Vagina (tissue), 2 donors: ENCODE data around the gene CTNNBL1. TPM values are rescaled to one million over a fixed set of nuclear protein-coding genes. Genes with fewer than 3 reads are reported as not detected.

Experiments
- DNase-seq, 2 donors: peaks; one replicate each; pipeline ENCODE4 v3.0.0-alpha.2; 2017; ENCODE audit errors: extremely low spot score in 2 of 2
- H3K27ac ChIP-seq: fragments of 200-600 bp; sonication (generic); one replicate; pipeline ENCODE4 v1.5.1; 2019
- H3K27me3 ChIP-seq: fragments of 200-600 bp; sonication (generic); one replicate; pipeline ENCODE4 v1.5.1; 2019
- H3K36me3 ChIP-seq, 2 donors: fragments of 200-600 bp; sonication (generic); one replicate each; pipeline ENCODE4 v1.5.1; 2017 to 2019
- H3K4me1 ChIP-seq: fragments of 200-600 bp; sonication (generic); one replicate; pipeline ENCODE4 v1.5.1; 2019
- H3K4me3 ChIP-seq, 2 donors: fragments of 200-600 bp; sonication (generic); 1 replicate in 1 of 2; 2 replicates in 1 of 2; pipeline ENCODE4 v1.5.1; 2016 to 2019
- H3K9me3 ChIP-seq: fragments of 200-600 bp; sonication (generic); one replicate; pipeline ENCODE4 v1.5.1; 2019
- POLR2A ChIP-seq, 2 donors: fragments of 450-650 bp; IDR thresholded peaks; one replicate each; pipeline ENCODE4 v1.6.1; 2017; ENCODE audit warnings: antibody characterized with exemption in 2 of 2, mild to moderate bottlenecking in 2 of 2, moderate library complexity in 2 of 2
- POLR2AphosphoS5 ChIP-seq, 2 donors: sonication (generic); formaldehyde crosslinking; IDR thresholded peaks; one replicate each; pipeline ENCODE4 v1.9.0; 2017; ENCODE audit warnings: antibody characterized with exemption in 2 of 2, mild to moderate bottlenecking in 2 of 2, low read depth in 1 of 2; ENCODE audit not compliant: insufficient read depth in 1 of 2
- intact Hi-C: fragments of 100-400 bp; cut with DNase I; formaldehyde crosslinking; loops from one replicate; pipeline ENCODE4 v1.15.1; 2023
- total RNA-seq: library from RNA; depleted of rRNA; stranded (reverse); fragments of >200 nt; gene quantifications from one replicate; pipeline ENCODE4 v1.2.3, GENCODE V29; 2016
- TF ChIP-seq, protein P1 (sequence below), 3 experiments: fragments of 450-650 bp in 2 of 3; fragments of 200-600 bp in 1 of 3; sonication (generic) in 1 of 3; IDR thresholded peaks; one replicate each; pipeline ENCODE4 v1.5.1; 2017 to 2019; ENCODE audit warnings: antibody characterized with exemption in 3 of 3, mild to moderate bottlenecking in 2 of 3, moderate library complexity in 2 of 3

The CTNNBL1 gene
- total RNA-seq, 1 donor from 2014 or later = 40.3 TPM

DNA sequence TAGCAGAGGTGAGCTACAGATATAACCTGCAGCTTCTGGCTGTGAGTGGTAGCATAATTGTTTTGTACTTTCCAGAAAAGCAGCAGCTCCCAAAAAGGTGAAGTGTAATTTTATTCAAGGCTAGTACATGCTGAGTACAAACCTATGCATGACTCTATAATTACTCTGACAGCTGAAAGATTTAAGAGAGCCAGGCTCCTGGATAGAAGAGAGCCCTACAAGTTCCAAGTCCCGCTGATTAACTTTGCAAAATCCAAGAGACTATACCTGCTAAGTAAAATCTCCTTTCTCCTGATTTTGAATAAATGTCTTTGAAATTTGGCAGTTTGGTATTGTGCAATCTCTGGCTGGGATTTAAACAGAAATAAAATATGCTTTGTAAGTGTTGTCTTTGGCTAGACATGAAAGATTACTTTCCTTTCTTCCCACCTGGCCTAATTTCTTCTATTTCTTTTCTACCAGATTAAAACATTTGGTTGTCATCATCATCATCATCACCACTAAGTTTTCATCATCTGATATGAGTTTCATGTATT is 79.5 kb downstream of the CTNNBL1 start:
- intact Hi-C loops = no loop called here
- Histone ChIP-seq H3K9me3 (no peaks in the 10 kb centered on the region), H3K36me3 (peaks cover 0 to 11% of the 10 kb centered on the region in 2 donors), H3K4me3 (no peak overlapping the region), H3K27ac (no peak overlapping the region), H3K4me1 (no peaks in the 10 kb centered on the region), H3K27me3 (no peaks in the 10 kb centered on the region)
- DNase-seq = no peak
- TF ChIP-seq POLR2AphosphoS5 (IDR thresholded peaks at IDR 0.05; ENCODE audit: insufficient read depth in 1 of 2, low read depth in 1 of 2) (no peak), POLR2A (IDR thresholded peaks at IDR 0.05) (no peak)
- TF ChIP-seq, protein P1, sequence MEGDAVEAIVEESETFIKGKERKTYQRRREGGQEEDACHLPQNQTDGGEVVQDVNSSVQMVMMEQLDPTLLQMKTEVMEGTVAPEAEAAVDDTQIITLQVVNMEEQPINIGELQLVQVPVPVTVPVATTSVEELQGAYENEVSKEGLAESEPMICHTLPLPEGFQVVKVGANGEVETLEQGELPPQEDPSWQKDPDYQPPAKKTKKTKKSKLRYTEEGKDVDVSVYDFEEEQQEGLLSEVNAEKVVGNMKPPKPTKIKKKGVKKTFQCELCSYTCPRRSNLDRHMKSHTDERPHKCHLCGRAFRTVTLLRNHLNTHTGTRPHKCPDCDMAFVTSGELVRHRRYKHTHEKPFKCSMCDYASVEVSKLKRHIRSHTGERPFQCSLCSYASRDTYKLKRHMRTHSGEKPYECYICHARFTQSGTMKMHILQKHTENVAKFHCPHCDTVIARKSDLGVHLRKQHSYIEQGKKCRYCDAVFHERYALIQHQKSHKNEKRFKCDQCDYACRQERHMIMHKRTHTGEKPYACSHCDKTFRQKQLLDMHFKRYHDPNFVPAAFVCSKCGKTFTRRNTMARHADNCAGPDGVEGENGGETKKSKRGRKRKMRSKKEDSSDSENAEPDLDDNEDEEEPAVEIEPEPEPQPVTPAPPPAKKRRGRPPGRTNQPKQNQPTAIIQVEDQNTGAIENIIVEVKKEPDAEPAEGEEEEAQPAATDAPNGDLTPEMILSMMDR (IDR thresholded peaks at IDR 0.05) = no peak

DNA sequence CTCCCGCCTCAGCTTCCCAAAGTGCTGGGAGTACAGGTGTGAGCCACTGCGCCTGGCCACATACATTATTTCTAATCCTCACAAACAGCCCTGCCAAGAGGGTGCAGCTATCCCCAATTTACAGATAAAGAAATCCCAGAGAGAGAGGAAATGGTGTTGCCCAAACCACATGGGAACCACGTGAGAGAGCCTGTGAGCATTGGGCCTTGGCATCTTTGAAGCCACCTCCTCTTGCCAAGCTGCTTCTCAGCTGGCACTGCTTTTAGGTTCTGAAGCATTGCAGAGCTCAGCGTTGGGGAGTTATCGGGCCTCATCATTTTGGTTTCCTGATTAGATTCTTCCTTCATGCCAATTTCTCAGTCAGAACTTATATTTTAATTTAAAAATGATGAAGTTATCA is 80.3 kb downstream of the CTNNBL1 start:
- H3K4me1 ChIP-seq = no peaks in the 10 kb centered on the region
- H3K27ac ChIP-seq = no peak overlapping the region
- intact Hi-C loops = no loop called here
- H3K36me3 ChIP-seq = peaks cover 0 to 8% of the 10 kb centered on the region in 2 donors
- TF ChIP-seq, protein P1 (IDR thresholded peaks at IDR 0.05) = no peak
- no peak for TF ChIP-seq POLR2AphosphoS5 (IDR thresholded peaks at IDR 0.05; ENCODE audit: insufficient read depth in 1 of 2, low read depth in 1 of 2)
- no peak for TF ChIP-seq POLR2A (IDR thresholded peaks at IDR 0.05)
- DNase-seq = no peak
- H3K27me3 ChIP-seq = no peaks in the 10 kb centered on the region
- no peak overlapping the region for H3K4me3 ChIP-seq
- H3K9me3 ChIP-seq = no peaks in the 10 kb centered on the region

GRCh38 chr20:37775200-37775599 is 81.4 kb downstream of the CTNNBL1 start:
- Histone ChIP-seq H3K4me3 (no peak overlapping the region), H3K36me3 (peaks cover 0 to 5% of the 10 kb centered on the region in 2 donors)

GRCh38 chr20:37776049-37776448 is 82.2 kb downstream of the CTNNBL1 start:
- no peaks in the 10 kb centered on the region for H3K4me1 ChIP-seq
- H3K9me3 ChIP-seq = no peaks in the 10 kb centered on the region
- H3K27ac ChIP-seq = no peak overlapping the region
- no peak overlapping the region for H3K4me3 ChIP-seq
- DNase-seq = no peak
- H3K36me3 ChIP-seq = peaks cover 0 to 5% of the 10 kb centered on the region in 2 donors
- no peaks in the 10 kb centered on the region for H3K27me3 ChIP-seq
- TF ChIP-seq POLR2AphosphoS5 (IDR thresholded peaks at IDR 0.05; ENCODE audit: insufficient read depth in 1 of 2, low read depth in 1 of 2) = no peak
- TF ChIP-seq POLR2A (IDR thresholded peaks at IDR 0.05) = no peak
- TF ChIP-seq, protein P1 (IDR thresholded peaks at IDR 0.05) = no peak
- intact Hi-C loops = no loop called here

More at GRCh38 chr20:37775200-37775599, 81.4 kb downstream of the CTNNBL1 start:
- Histone ChIP-seq H3K27me3 (no peaks in the 10 kb centered on the region), H3K4me1 (no peaks in the 10 kb centered on the region), H3K9me3 (no peaks in the 10 kb centered on the region), H3K27ac (no peak overlapping the region)
- TF ChIP-seq, protein P1 (IDR thresholded peaks at IDR 0.05) = no peak
- TF ChIP-seq POLR2AphosphoS5 (IDR thresholded peaks at IDR 0.05; ENCODE audit: insufficient read depth in 1 of 2, low read depth in 1 of 2) (no peak), POLR2A (IDR thresholded peaks at IDR 0.05) (no peak)
- no peak for DNase-seq
- intact Hi-C loops = no loop called here

GRCh38 chr20:37776526-37776925 is 82.7 kb downstream of the CTNNBL1 start:
- Histone ChIP-seq H3K27me3 (no peaks in the 10 kb centered on the region), H3K4me1 (no peaks in the 10 kb centered on the region), H3K4me3 (no peak overlapping the region), H3K9me3 (no peaks in the 10 kb centered on the region), H3K27ac (no peak overlapping the region), H3K36me3 (peaks cover 0 to 5% of the 10 kb centered on the region in 2 donors)
- no peak for DNase-seq
- TF ChIP-seq POLR2AphosphoS5 (IDR thresholded peaks at IDR 0.05; ENCODE audit: insufficient read depth in 1 of 2, low read depth in 1 of 2) = no peak
- TF ChIP-seq, protein P1 (IDR thresholded peaks at IDR 0.05) = no peak
- no peak for TF ChIP-seq POLR2A (IDR thresholded peaks at IDR 0.05)
- intact Hi-C loops = no loop called here
